ENCODE results near the gene TUB. TPM values are rescaled to one million over a fixed set of nuclear protein-coding genes. Genes with fewer than 3 reads are reported as not detected.

Gene TUB
- total and polyA plus RNA-seq, 2 experiments from 2014 or later, result 6.7 to 48.2 TPM

GRCh38 chr11:8086571-8086970, 5.6 kb downstream of the TUB start:
- TF ChIP-seq, protein P1, sequence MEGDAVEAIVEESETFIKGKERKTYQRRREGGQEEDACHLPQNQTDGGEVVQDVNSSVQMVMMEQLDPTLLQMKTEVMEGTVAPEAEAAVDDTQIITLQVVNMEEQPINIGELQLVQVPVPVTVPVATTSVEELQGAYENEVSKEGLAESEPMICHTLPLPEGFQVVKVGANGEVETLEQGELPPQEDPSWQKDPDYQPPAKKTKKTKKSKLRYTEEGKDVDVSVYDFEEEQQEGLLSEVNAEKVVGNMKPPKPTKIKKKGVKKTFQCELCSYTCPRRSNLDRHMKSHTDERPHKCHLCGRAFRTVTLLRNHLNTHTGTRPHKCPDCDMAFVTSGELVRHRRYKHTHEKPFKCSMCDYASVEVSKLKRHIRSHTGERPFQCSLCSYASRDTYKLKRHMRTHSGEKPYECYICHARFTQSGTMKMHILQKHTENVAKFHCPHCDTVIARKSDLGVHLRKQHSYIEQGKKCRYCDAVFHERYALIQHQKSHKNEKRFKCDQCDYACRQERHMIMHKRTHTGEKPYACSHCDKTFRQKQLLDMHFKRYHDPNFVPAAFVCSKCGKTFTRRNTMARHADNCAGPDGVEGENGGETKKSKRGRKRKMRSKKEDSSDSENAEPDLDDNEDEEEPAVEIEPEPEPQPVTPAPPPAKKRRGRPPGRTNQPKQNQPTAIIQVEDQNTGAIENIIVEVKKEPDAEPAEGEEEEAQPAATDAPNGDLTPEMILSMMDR (IDR thresholded peaks at IDR 0.05; ENCODE audit: low read depth, low read length), result no peak
- DNase-seq (ENCODE audit: low read depth in 1 of 2, low spot score in 1 of 2), result no peak
- no peaks in the 10 kb centered on the region for H3K27me3 ChIP-seq
- no peak overlapping the region for H3K4me3 ChIP-seq
- no peak overlapping the region for H3K27ac ChIP-seq
- no peaks in the 10 kb centered on the region for H3K9me3 ChIP-seq (ENCODE audit: low read depth)
- H3K4me1 ChIP-seq (ENCODE audit: low read depth), result peaks cover 30% of the 10 kb centered on the region
- no peaks in the 10 kb centered on the region for H3K36me3 ChIP-seq

DNA sequence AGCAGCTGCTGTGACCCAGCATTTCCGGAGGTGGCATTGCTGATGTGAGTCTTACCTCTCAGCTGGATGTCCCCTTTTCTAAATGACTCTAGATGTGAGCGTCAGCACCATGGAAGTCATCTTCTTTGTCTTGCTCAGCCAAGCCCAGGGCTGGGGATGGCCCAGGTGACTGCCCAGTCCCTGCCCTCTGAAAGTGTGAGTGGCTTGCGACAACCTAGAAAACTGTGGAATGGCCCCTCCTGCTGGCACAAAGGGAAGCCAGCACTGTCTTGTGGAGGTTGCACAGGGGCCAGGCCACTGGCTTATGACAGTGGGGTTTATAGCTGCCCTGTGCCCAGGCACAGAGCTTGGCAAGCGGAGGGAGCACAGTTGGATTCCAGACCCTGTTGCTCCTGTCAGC, 6.2 kb downstream of the TUB start:
- no peaks in the 10 kb centered on the region for H3K27me3 ChIP-seq
- no peak overlapping the region for H3K27ac ChIP-seq
- H3K4me3 ChIP-seq, result no peak overlapping the region
- no peak for DNase-seq (ENCODE audit: low read depth in 1 of 2, low spot score in 1 of 2)
- peaks cover 24% of the 10 kb centered on the region for H3K4me1 ChIP-seq (ENCODE audit: low read depth)
- TF ChIP-seq, protein P1 (IDR thresholded peaks at IDR 0.05; ENCODE audit: low read depth, low read length), result peak; percentile 21
- H3K9me3 ChIP-seq (ENCODE audit: low read depth), result no peaks in the 10 kb centered on the region
- H3K36me3 ChIP-seq, result no peaks in the 10 kb centered on the region

DNA sequence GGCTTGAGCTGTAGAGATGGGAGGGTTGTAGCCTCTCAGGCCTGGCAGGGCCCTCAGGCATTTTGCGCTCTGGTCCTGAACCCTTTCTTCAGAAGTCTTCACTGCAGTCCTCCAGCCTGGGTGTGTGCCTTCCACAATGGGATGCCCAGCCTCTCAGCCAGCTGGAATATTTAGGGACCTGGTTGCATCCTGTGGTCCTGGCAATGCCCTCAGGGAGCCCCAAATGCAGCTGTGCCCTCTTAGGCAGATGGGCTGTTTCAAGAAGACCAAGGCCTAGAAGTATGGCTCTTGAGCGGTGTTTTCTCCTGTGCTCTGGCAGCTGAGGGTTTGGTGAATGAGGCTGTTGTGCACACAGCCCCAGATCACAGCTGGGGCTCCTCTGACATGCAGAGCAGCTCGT, 6.7 kb downstream of the TUB start:
- Histone ChIP-seq H3K4me1 (ENCODE audit: low read depth) (peaks cover 20% of the 10 kb centered on the region), H3K27ac (no peak overlapping the region), H3K36me3 (no peaks in the 10 kb centered on the region), H3K9me3 (ENCODE audit: low read depth) (no peaks in the 10 kb centered on the region), H3K4me3 (no peak overlapping the region), H3K27me3 (no peaks in the 10 kb centered on the region)
- TF ChIP-seq, protein P1 (IDR thresholded peaks at IDR 0.05; ENCODE audit: low read depth, low read length), result no peak
- DNase-seq (ENCODE audit: low read depth in 1 of 2, low spot score in 1 of 2), result no peak

- TF ChIP-seq, protein P1 (IDR thresholded peaks at IDR 0.05; ENCODE audit: low read depth, low read length), result no peak
- H3K4me1 ChIP-seq (ENCODE audit: low read depth), result peaks cover 6% of the 10 kb centered on the region
- no peak overlapping the region for H3K4me3 ChIP-seq
- DNase-seq (ENCODE audit: low read depth in 1 of 2, low spot score in 1 of 2), result no peak
- H3K9me3 ChIP-seq (ENCODE audit: low read depth), result no peaks in the 10 kb centered on the region
- H3K36me3 ChIP-seq, result no peaks in the 10 kb centered on the region
- no peak overlapping the region for H3K27ac ChIP-seq
- no peaks in the 10 kb centered on the region for H3K27me3 ChIP-seq
Measured at GRCh38 chr11:8089791-8090510, 8.9 kb downstream of the TUB start.

DNA sequence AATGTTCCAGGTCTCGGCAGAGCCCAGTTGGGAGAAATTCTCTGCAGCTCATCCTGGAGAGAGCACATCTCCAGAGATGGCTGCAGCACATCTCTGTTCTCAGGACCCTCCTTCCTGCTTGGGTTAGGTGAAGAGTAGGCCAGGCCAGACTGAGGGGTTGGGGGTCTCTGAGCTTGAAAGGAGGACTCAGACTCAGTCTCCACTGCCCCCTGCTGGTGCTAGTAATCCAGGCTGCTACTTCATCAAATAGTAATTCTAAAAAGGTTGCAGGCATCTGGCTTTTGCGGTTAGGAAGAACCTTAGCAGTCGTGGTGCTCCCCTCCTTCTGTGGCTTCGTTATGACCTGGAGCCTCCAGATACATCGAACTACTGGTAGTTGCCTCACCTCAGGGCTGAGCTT, 9.7 kb downstream of the TUB start:
- H3K36me3 ChIP-seq, result no peaks in the 10 kb centered on the region
- no peak overlapping the region for H3K4me3 ChIP-seq
- no peaks in the 10 kb centered on the region for H3K9me3 ChIP-seq (ENCODE audit: low read depth)
- DNase-seq (ENCODE audit: low read depth in 1 of 2, low spot score in 1 of 2), result peak; percentile 46 to 78
- H3K27me3 ChIP-seq, result no peaks in the 10 kb centered on the region
- H3K4me1 ChIP-seq (ENCODE audit: low read depth), result peaks cover 4% of the 10 kb centered on the region
- H3K27ac ChIP-seq, result no peak overlapping the region
- TF ChIP-seq, protein P1 (IDR thresholded peaks at IDR 0.05; ENCODE audit: low read depth, low read length), result peak; percentile 67

All from cardiac muscle cell (in vitro differentiated cells and primary cell).